Endothelial cell of umbilical vein (primary cell): ENCODE measurements around the gene OR5M3. TPM values are rescaled to one million over a fixed set of nuclear protein-coding genes. Genes with fewer than 3 reads are reported as not detected.

ENCODE experiments used
- BruUV-seq: library from RNA; stranded (reverse); fragments of 400-500 nt; replicated peaks from 2 replicates; lab custom pipeline; 2021; lab: Mats Ljungman, UMichigan
- CTCF ChIA-PET: fragments of 300-600, 350-600 bp; sonication (Branson Sonifier 250); formaldehyde crosslinking; loops from one replicate; lab custom pipeline; 2021; ENCODE audit warnings: antibody characterized with exemption, inconsistent platforms; lab: Charles Lee
- POLR2A ChIA-PET: fragments of 300-600, 350-600 bp; sonication (Branson Sonifier 250); formaldehyde crosslinking; loops from one replicate; lab custom pipeline; 2021; ENCODE audit warnings: antibody characterized with exemption, inconsistent platforms; lab: Charles Lee
- DNase-seq: peaks from one replicate; pipeline ENCODE4 v3.0.0-alpha.2; 2011; ENCODE audit warnings: low read depth, low spot score
- FAIRE-seq: peaks from 2 replicates; lab custom pipeline; 2011; peaks lifted over from hg19 to GRCh38; lab: Jason Lieb, UNC
- H2AFZ ChIP-seq: 2 replicates; pipeline ENCODE4 v1.6.0; 2012; ENCODE audit warnings: low read depth, low read length, control low read depth, inconsistent platforms
- H3K27ac ChIP-seq: 2 replicates; pipeline ENCODE4 v1.5.1; 2011; ENCODE audit warnings: low read depth, mild to moderate bottlenecking, control low read depth, low read length, moderate library complexity; ENCODE audit not compliant: insufficient read depth
- H3K27me3 ChIP-seq, 2 experiments: 2 replicates each; pipeline versions ENCODE4 v1.6.0 to v1.6.1; 2011; ENCODE audit warnings: low read length in 2 of 2, mixed read lengths in 1 of 2; ENCODE audit not compliant: control insufficient read depth in 2 of 2, insufficient read depth in 2 of 2
- H3K36me3 ChIP-seq, 2 experiments: 2 replicates in 1 of 2; 3 replicates in 1 of 2; pipeline ENCODE4 v1.5.1; 2011; ENCODE audit warnings: low read length in 2 of 2, mild to moderate bottlenecking in 1 of 2, moderate library complexity in 1 of 2; ENCODE audit not compliant: control insufficient read depth in 2 of 2, insufficient read depth in 2 of 2; ENCODE audit errors: extremely low read depth in 1 of 2
- H3K4me1 ChIP-seq: 3 replicates; pipeline ENCODE4 v1.5.1; 2011; ENCODE audit warnings: mild to moderate bottlenecking, low read length; ENCODE audit not compliant: control insufficient read depth, insufficient read depth; ENCODE audit errors: extremely low read depth
- H3K4me2 ChIP-seq: 2 replicates; pipeline ENCODE4 v1.6.1; 2011; ENCODE audit warnings: low read length, control low read depth, mixed read lengths; ENCODE audit not compliant: insufficient read depth
- H3K4me3 ChIP-seq, 3 experiments: fragments of 200-600 bp in 1 of 3; sonication (generic), shearing (Covaris generic) in 1 of 3; replicated peaks in 1 of 3; 2 replicates each; pipeline ENCODE4 v1.5.1; 2011 to 2016; ENCODE audit warnings: control low read depth in 3 of 3, low read length in 3 of 3, mild to moderate bottlenecking in 2 of 3, inconsistent platforms in 1 of 3, low read depth in 1 of 3, moderate library complexity in 1 of 3; ENCODE audit not compliant: insufficient read depth in 1 of 3
- H3K79me2 ChIP-seq: 2 replicates; pipeline ENCODE4 v1.6.0; 2012; ENCODE audit warnings: low read length, inconsistent platforms; ENCODE audit not compliant: control insufficient read depth, insufficient read depth
- H3K9ac ChIP-seq: replicated peaks from 2 replicates; pipeline ENCODE3; 2011; ENCODE audit warnings: low read length, control low read depth; ENCODE audit not compliant: insufficient read depth; ENCODE audit errors: extremely low read depth
- H3K9me1 ChIP-seq: replicated peaks from 3 replicates; pipeline ENCODE4 v1.6.0; 2011; ENCODE audit warnings: mild to moderate bottlenecking, low read length; ENCODE audit not compliant: control insufficient read depth, insufficient read depth; ENCODE audit errors: extremely low read depth
- H3K9me3 ChIP-seq: replicated peaks from 2 replicates; pipeline ENCODE4 v1.5.1; 2012; ENCODE audit warnings: low read length, inconsistent platforms; ENCODE audit not compliant: control insufficient read depth, insufficient read depth
- H4K20me1 ChIP-seq: replicated peaks from 2 replicates; pipeline ENCODE3; 2011; ENCODE audit warnings: mild to moderate bottlenecking, low read length; ENCODE audit not compliant: control insufficient read depth, insufficient read depth; ENCODE audit errors: extremely low read depth
- EZH2 ChIP-seq: IDR thresholded peaks from 2 replicates; pipeline ENCODE4 v1.6.1; 2012; ENCODE audit warnings: borderline replicate concordance, low read depth, mild to moderate bottlenecking, moderate library complexity, low read length, inconsistent platforms; ENCODE audit not compliant: severe bottlenecking
- FOS ChIP-seq: IDR thresholded peaks from 2 replicates; pipeline ENCODE4 v1.6.1; 2011; ENCODE audit warnings: mild to moderate bottlenecking, low read length, moderate library complexity, borderline replicate concordance; ENCODE audit not compliant: insufficient read depth
- GATA2 ChIP-seq: IDR thresholded peaks from 2 replicates; pipeline ENCODE4 v1.7.0; 2011; ENCODE audit warnings: low read depth, mild to moderate bottlenecking, moderate library complexity, mixed read lengths, low read length; ENCODE audit not compliant: insufficient read length, insufficient read depth
- MAX ChIP-seq: IDR thresholded peaks from 2 replicates; pipeline ENCODE4 v1.6.1; 2011; ENCODE audit not compliant: insufficient read depth, insufficient read length
- MYC ChIP-seq: IDR thresholded peaks from one replicate; pipeline ENCODE4 v1.6.1; 2011; ENCODE audit warnings: mild to moderate bottlenecking, low read depth, low read length
- POLR2A ChIP-seq: IDR thresholded peaks from 2 replicates; pipeline ENCODE4 v1.6.1; 2012; ENCODE audit warnings: low read depth, mild to moderate bottlenecking, control low read depth, low read length
- POLR2AphosphoS5 ChIP-seq: IDR thresholded peaks from 2 replicates; pipeline ENCODE4 v1.6.1; 2012; ENCODE audit warnings: low read depth, mild to moderate bottlenecking, control low read depth, low read length, moderate library complexity; ENCODE audit not compliant: insufficient read depth
- dilution Hi-C: fragments of 300-500 bp; cut with MboI; formaldehyde crosslinking; loops from one replicate; pipeline ENCODE4 v1.15.0; 2019; ENCODE audit warnings: low sequenced_read_pairs; ENCODE audit not compliant: extremely low pct_ligation_motif_present
- intact Hi-C: fragments of 100-400 bp; cut with micrococcal nuclease; formaldehyde crosslinking; loops from one replicate; pipeline ENCODE4 v1.10.0; 2022
- polyA plus RNA-seq, 4 experiments: library from polyadenylated mRNA; depleted of rRNA in 3 of 4; stranded (reverse) in 3 of 4; unstranded in 1 of 4; fragments of >200 nt; gene quantifications; 2 replicates each; pipeline versions ENCODE4 v1.2.1 to v1.2.3, GENCODE V29; 2011 to 2012; ENCODE audit warnings: missing spikeins in 1 of 4
- total RNA-seq: library from RNA; stranded (reverse); gene quantifications from 2 replicates; pipeline ENCODE4 v1.2.3, GENCODE V29; 2021
- TF ChIP-seq, protein P1 (sequence below), 2 donors: IDR thresholded peaks; 1 replicate in 1 of 2; 2 replicates in 1 of 2; pipeline ENCODE4 v1.5.1; 2011; ENCODE audit warnings: low read length in 2 of 2, mild to moderate bottlenecking in 2 of 2, moderate library complexity in 2 of 2, control low read depth in 1 of 2, inconsistent platforms in 1 of 2, low read depth in 1 of 2; ENCODE audit not compliant: insufficient read depth in 1 of 2; ENCODE audit errors: extremely low read depth in 1 of 2

Gene OR5M3
- total and polyA plus RNA-seq, 2 donors (not counting 3 experiments of a cell fraction or from before 2014, with no cell fraction given): not detected

- Histone ChIP-seq H3K9me3 (no peaks in the 10 kb centered on the region), H4K20me1 (no peaks in the 10 kb centered on the region), H3K79me2 (no peaks in the 10 kb centered on the region), H3K27me3 (no peaks in the 10 kb centered on the region), H3K4me3 (no peak overlapping the region), H2AFZ (no peak overlapping the region), H3K4me2 (no peak overlapping the region), H3K9ac (no peak overlapping the region), H3K27ac (no peak overlapping the region), H3K36me3 (no peaks in the 10 kb centered on the region), H3K4me1 (no peaks in the 10 kb centered on the region), H3K9me1 (no peaks in the 10 kb centered on the region)
- intact Hi-C loops (no loop called here), dilution Hi-C loops (no loop called here)
- POLR2A ChIA-PET: no interaction called here
- FAIRE-seq: no peak
- no TSS peak for BruUV-seq
- CTCF ChIA-PET: no interaction called here
- DNase-seq: no peak
- TF ChIP-seq EZH2 (no peak), MYC (no peak), GATA2 (no peak), POLR2AphosphoS5 (no peak), MAX (no peak), FOS (no peak), POLR2A (no peak)
- TF ChIP-seq, protein P1, sequence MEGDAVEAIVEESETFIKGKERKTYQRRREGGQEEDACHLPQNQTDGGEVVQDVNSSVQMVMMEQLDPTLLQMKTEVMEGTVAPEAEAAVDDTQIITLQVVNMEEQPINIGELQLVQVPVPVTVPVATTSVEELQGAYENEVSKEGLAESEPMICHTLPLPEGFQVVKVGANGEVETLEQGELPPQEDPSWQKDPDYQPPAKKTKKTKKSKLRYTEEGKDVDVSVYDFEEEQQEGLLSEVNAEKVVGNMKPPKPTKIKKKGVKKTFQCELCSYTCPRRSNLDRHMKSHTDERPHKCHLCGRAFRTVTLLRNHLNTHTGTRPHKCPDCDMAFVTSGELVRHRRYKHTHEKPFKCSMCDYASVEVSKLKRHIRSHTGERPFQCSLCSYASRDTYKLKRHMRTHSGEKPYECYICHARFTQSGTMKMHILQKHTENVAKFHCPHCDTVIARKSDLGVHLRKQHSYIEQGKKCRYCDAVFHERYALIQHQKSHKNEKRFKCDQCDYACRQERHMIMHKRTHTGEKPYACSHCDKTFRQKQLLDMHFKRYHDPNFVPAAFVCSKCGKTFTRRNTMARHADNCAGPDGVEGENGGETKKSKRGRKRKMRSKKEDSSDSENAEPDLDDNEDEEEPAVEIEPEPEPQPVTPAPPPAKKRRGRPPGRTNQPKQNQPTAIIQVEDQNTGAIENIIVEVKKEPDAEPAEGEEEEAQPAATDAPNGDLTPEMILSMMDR (IDR thresholded peaks at IDR 0.05; ENCODE audit: extremely low read depth in 1 of 2, insufficient read depth in 1 of 2, low read depth in 1 of 2, low read length in 2 of 2): no peak
These were observed 19.6 kb downstream of the OR5M3 start for GRCh38 chr11:56453521-56453920.

Other genes with a start within 250 kb of the OR5M3 start
- gene OR5T2, start 239.1 kb downstream of the OR5M3 start, total RNA-seq: not detected in 2 replicates
- not detected in 2 replicates for gene OR5T2, start 239.1 kb downstream of the OR5M3 start, polyA plus RNA-seq
- not detected in 2 replicates for gene OR5T3, start 221.1 kb downstream of the OR5M3 start, total RNA-seq
- gene OR5T3, start 221.1 kb downstream of the OR5M3 start, polyA plus RNA-seq: not detected in 2 replicates
- not detected in 2 replicates for gene OR5T1, start 199.2 kb downstream of the OR5M3 start, total RNA-seq
- gene OR5T1, start 199.2 kb downstream of the OR5M3 start, polyA plus RNA-seq: not detected in 2 replicates
- not detected in 2 replicates for gene OR8H1, start 181.1 kb downstream of the OR5M3 start, total RNA-seq
- gene OR8H1, start 181.1 kb downstream of the OR5M3 start, polyA plus RNA-seq: not detected in 2 replicates
- not detected in 2 replicates for gene OR8K3, start 158.2 kb downstream of the OR5M3 start, total RNA-seq
- not detected in 2 replicates for gene OR8K3, start 158.2 kb downstream of the OR5M3 start, polyA plus RNA-seq
- not detected in 2 replicates for gene OR8K1, start 127.3 kb downstream of the OR5M3 start, total RNA-seq
- gene OR8K1, start 127.3 kb downstream of the OR5M3 start, polyA plus RNA-seq: not detected in 2 replicates
- gene OR8J1, start 119.1 kb downstream of the OR5M3 start, total RNA-seq: not detected in 2 replicates
- not detected in 2 replicates for gene OR8J1, start 119.1 kb downstream of the OR5M3 start, polyA plus RNA-seq
- not detected in 2 replicates for gene OR8U1, start 97.7 kb downstream of the OR5M3 start, total RNA-seq
- not detected in 2 replicates for gene OR8U1, start 97.7 kb downstream of the OR5M3 start, polyA plus RNA-seq
- not detected in 2 replicates for gene OR5AL1, start 60.7 kb downstream of the OR5M3 start, total RNA-seq
- not detected in 2 replicates for gene OR5AL1, start 60.7 kb downstream of the OR5M3 start, polyA plus RNA-seq
- not detected in 2 replicates for gene OR5M8, start 18.0 kb upstream of the OR5M3 start, total RNA-seq
- gene OR5M8, start 18.0 kb upstream of the OR5M3 start, polyA plus RNA-seq: not detected in 2 replicates
- not detected in 2 replicates for gene OR5M11, start 69.9 kb upstream of the OR5M3 start, total RNA-seq
- gene OR5M11, start 69.9 kb upstream of the OR5M3 start, polyA plus RNA-seq: not detected in 2 replicates
- not detected in 2 replicates for gene OR5M10, start 104.4 kb upstream of the OR5M3 start, total RNA-seq
- gene OR5M10, start 104.4 kb upstream of the OR5M3 start, polyA plus RNA-seq: not detected in 2 replicates
- gene OR5M1, start 141.5 kb upstream of the OR5M3 start, total RNA-seq: not detected in 2 replicates
- gene OR5M1, start 141.5 kb upstream of the OR5M3 start, polyA plus RNA-seq: not detected in 2 replicates
- not detected in 2 replicates for gene OR5AP2, start 169.1 kb upstream of the OR5M3 start, total RNA-seq
- not detected in 2 replicates for gene OR5AP2, start 169.1 kb upstream of the OR5M3 start, polyA plus RNA-seq
- not detected in 2 replicates for gene OR5AR1, start 190.3 kb upstream of the OR5M3 start, total RNA-seq
- gene OR5AR1, start 190.3 kb upstream of the OR5M3 start, polyA plus RNA-seq: not detected in 2 replicates
- not detected in 2 replicates for gene OR9G1, start 225.7 kb upstream of the OR5M3 start, total RNA-seq
- gene OR9G1, start 225.7 kb upstream of the OR5M3 start, polyA plus RNA-seq: not detected in 2 replicates